HEK293 (cell line): Measurements from ENCODE around the gene KRT6A.
A peak's percentile ranks its signal among the peaks of the same experiment; 100 is the strongest.

Experiments
- CTCF ChIA-PET: fragments of 350-600 bp; formaldehyde crosslinking; extraction: SDS; loops from one replicate; lab custom pipeline; 2021; ENCODE audit warnings: antibody characterized with exemption; lab: Yijun Ruan, JAX
- POLR2A ChIA-PET: fragments of 300-600 bp; formaldehyde crosslinking; extraction: SDS; loops from one replicate; lab custom pipeline; 2020; ENCODE audit warnings: antibody characterized with exemption, inconsistent platforms; lab: Yijun Ruan, JAX
- H3K27ac ChIP-seq: fragments of 200-500 bp; sonication (Bioruptor generic); 2 replicates; pipeline ENCODE4 v1.5.1; 2014; ENCODE audit warnings: low read depth, low read length, control low read depth, inconsistent platforms; ENCODE audit errors: extremely low read depth
- H3K36me3 ChIP-seq, 2 experiments: fragments of 200-500 bp in 1 of 2; sonication (Bioruptor generic) in 1 of 2; 1 replicate in 1 of 2; 2 replicates in 1 of 2; pipeline ENCODE4 v1.5.1; 2014 to 2017; ENCODE audit warnings: inconsistent platforms in 2 of 2, low read length in 2 of 2; ENCODE audit not compliant: control insufficient read depth in 2 of 2, insufficient read depth in 1 of 2
- H3K4me1 ChIP-seq: fragments of 200-500 bp; sonication (Bioruptor generic); 2 replicates; pipeline ENCODE4 v1.5.1; 2014; ENCODE audit warnings: mild to moderate bottlenecking, low read length, inconsistent platforms; ENCODE audit not compliant: control insufficient read depth, insufficient read depth
- H3K4me3 ChIP-seq: 2 replicates; pipeline ENCODE4 v1.5.1; 2011; ENCODE audit warnings: low read depth, mild to moderate bottlenecking, control low read depth, low read length, moderate library complexity
- H3K9me3 ChIP-seq: fragments of 200-500 bp; sonication (Bioruptor generic); 2 replicates; pipeline ENCODE4 v1.5.1; 2014; ENCODE audit warnings: low read depth, low read length, inconsistent platforms; ENCODE audit not compliant: control insufficient read depth, insufficient read depth
- EGR2 ChIP-seq: fragments of 450-650 bp; formaldehyde crosslinking; IDR thresholded peaks from 2 replicates; pipeline ENCODE4 v1.5.1; 2016; ENCODE audit warnings: low read depth, missing biosample characterization, missing genetic modification characterization
- GLIS1 ChIP-seq: fragments of 450-650 bp; formaldehyde crosslinking; IDR thresholded peaks from 2 replicates; pipeline ENCODE4 v1.5.1; 2016; ENCODE audit warnings: missing biosample characterization, missing genetic modification characterization
- HOXA7 ChIP-seq: sonication (generic); formaldehyde crosslinking; IDR thresholded peaks from 2 replicates; pipeline ENCODE4 v1.8.1; 2022; ENCODE audit warnings: missing genetic modification reagents, borderline replicate concordance
- HOXC10 ChIP-seq: sonication (generic); formaldehyde crosslinking; IDR thresholded peaks from 2 replicates; pipeline ENCODE4 v1.8.1; 2023; ENCODE audit warnings: mild to moderate bottlenecking, missing genetic modification reagents
- KLF17 ChIP-seq: fragments of 450-650 bp; formaldehyde crosslinking; IDR thresholded peaks from 2 replicates; pipeline ENCODE4 v1.5.1; 2016; ENCODE audit warnings: missing biosample characterization, missing genetic modification characterization
- WT1 ChIP-seq: fragments of 450-650 bp; formaldehyde crosslinking; IDR thresholded peaks from 2 replicates; pipeline ENCODE4 v1.5.1; 2016; ENCODE audit warnings: missing biosample characterization, missing genetic modification characterization
- ZBTB20 ChIP-seq: fragments of 450-650 bp; formaldehyde crosslinking; IDR thresholded peaks from 2 replicates; pipeline ENCODE4 v1.5.1; 2016; ENCODE audit warnings: missing biosample characterization, missing genetic modification characterization
- ZFP69B ChIP-seq: fragments of 450-650 bp; formaldehyde crosslinking; IDR thresholded peaks from 2 replicates; pipeline ENCODE4 v1.5.1; 2016; ENCODE audit warnings: missing biosample characterization, missing genetic modification characterization
- ZNF148 ChIP-seq: fragments of 450-650 bp; formaldehyde crosslinking; IDR thresholded peaks from 2 replicates; pipeline ENCODE4 v1.5.0; 2017; ENCODE audit warnings: missing biosample characterization, missing genetic modification characterization, borderline replicate concordance
- ZNF335 ChIP-seq: fragments of 450-650 bp; formaldehyde crosslinking; conservative IDR thresholded peaks from 2 replicates; pipeline ENCODE4 v1.5.1; 2016; ENCODE audit warnings: missing biosample characterization, missing genetic modification characterization
- ZNF341 ChIP-seq: fragments of 450-650 bp; formaldehyde crosslinking; IDR thresholded peaks from 2 replicates; pipeline ENCODE4; 2016; ENCODE audit warnings: low read depth, missing biosample characterization, missing genetic modification characterization
- ZNF394 ChIP-seq: fragments of 450-650 bp; formaldehyde crosslinking; IDR thresholded peaks from 2 replicates; pipeline ENCODE4 v1.5.1; 2016; ENCODE audit warnings: missing biosample characterization, missing genetic modification characterization, mild to moderate bottlenecking, moderate library complexity, borderline replicate concordance
- ZNF488 ChIP-seq: fragments of 450-650 bp; formaldehyde crosslinking; IDR thresholded peaks from 2 replicates; pipeline ENCODE4 v1.5.1; 2016; ENCODE audit warnings: missing biosample characterization, missing genetic modification characterization
- ZNF501 ChIP-seq: fragments of 450-650 bp; formaldehyde crosslinking; IDR thresholded peaks from 2 replicates; pipeline ENCODE4 v1.5.1; 2016; ENCODE audit warnings: missing biosample characterization, missing genetic modification characterization
- ZNF510 ChIP-seq: fragments of 450-650 bp; formaldehyde crosslinking; IDR thresholded peaks from 2 replicates; pipeline ENCODE4 v1.5.1; 2018; ENCODE audit warnings: mild to moderate bottlenecking, missing genetic modification characterization, missing biosample characterization; ENCODE audit not compliant: insufficient replicate concordance
- ZNF514 ChIP-seq: fragments of 450-650 bp; formaldehyde crosslinking; IDR thresholded peaks from 2 replicates; pipeline ENCODE4 v1.5.1; 2016; ENCODE audit warnings: missing biosample characterization, missing genetic modification characterization
- ZNF548 ChIP-seq: fragments of 450-650 bp; formaldehyde crosslinking; IDR thresholded peaks from 2 replicates; pipeline ENCODE4 v1.5.1; 2016; ENCODE audit warnings: missing biosample characterization, missing genetic modification characterization
- ZNF561 ChIP-seq: fragments of 450-650 bp; IDR thresholded peaks from 2 replicates; pipeline ENCODE4 v1.5.1; 2018; ENCODE audit warnings: missing biosample characterization, missing genetic modification characterization, borderline replicate concordance
- ZNF585B ChIP-seq: fragments of 450-650 bp; formaldehyde crosslinking; IDR thresholded peaks from 2 replicates; pipeline ENCODE4 v1.5.1; 2016; ENCODE audit warnings: missing biosample characterization, missing genetic modification characterization
- ZSCAN23 ChIP-seq: fragments of 450-650 bp; formaldehyde crosslinking; IDR thresholded peaks from 2 replicates; pipeline ENCODE4 v1.5.1; 2016; ENCODE audit warnings: missing biosample characterization, missing genetic modification characterization
- TF ChIP-seq, protein P1 (sequence below): fragments of 450-650 bp; formaldehyde crosslinking; IDR thresholded peaks from 2 replicates; pipeline ENCODE4 v1.5.1; 2016; ENCODE audit warnings: missing biosample characterization, missing genetic modification characterization
- TF ChIP-seq, protein P2 (sequence below): fragments of 450-650 bp; IDR thresholded peaks from 2 replicates; pipeline ENCODE4 v1.5.1; 2018; ENCODE audit warnings: missing biosample characterization, missing genetic modification characterization

Gene KRT6A

GRCh38 chr12:52535574-52535973, 42.5 kb upstream of the KRT6A start:
- no peaks in the 10 kb centered on the region for H3K9me3 ChIP-seq
- TF ChIP-seq, protein P1, sequence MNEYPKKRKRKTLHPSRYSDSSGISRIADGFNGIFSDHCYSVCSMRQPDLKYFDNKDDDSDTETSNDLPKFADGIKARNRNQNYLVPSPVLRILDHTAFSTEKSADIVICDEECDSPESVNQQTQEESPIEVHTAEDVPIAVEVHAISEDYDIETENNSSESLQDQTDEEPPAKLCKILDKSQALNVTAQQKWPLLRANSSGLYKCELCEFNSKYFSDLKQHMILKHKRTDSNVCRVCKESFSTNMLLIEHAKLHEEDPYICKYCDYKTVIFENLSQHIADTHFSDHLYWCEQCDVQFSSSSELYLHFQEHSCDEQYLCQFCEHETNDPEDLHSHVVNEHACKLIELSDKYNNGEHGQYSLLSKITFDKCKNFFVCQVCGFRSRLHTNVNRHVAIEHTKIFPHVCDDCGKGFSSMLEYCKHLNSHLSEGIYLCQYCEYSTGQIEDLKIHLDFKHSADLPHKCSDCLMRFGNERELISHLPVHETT (tag by site-specific recombination), result no peak
- TF ChIP-seq ZNF548 (no peak), GLIS1 (tag by site-specific recombination) (peak; percentile 60)
- TF ChIP-seq, all 188 proteins: peak for 1
- Histone ChIP-seq H3K36me3 (no peaks in the 10 kb centered on the region), H3K4me1 (peaks cover 19% of the 10 kb centered on the region), H3K27ac (no peak overlapping the region), H3K4me3 (no peak overlapping the region)
- POLR2A ChIA-PET, result no interaction called here
- CTCF ChIA-PET, result interaction anchor here (0.6 to 1.9 kb wide), 4 partner anchors 17 to 510 kb away, joined by 3 to 6 read pairs (median 4); partner anchors contain the start of gene KRT8

DNA sequence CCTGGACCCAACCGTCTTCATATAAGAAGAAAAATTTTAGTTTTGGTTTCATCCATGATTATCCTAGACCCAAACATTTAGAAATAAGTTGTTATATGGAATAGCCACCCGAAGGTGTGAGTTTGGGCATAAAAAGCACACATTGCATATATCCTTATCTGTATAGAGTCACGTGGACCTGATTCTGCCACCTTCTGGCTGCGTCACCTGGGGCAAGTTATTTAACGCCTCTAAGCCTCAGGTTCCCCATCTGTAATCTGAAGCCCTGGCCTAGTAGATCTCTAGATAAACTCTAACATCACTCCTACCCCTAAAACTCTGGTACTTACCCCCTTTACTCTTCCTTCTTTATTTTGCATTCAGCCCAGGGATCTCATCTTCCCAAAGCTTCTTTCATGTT, 41.4 kb upstream of the KRT6A start:
- no peak overlapping the region for H3K4me3 ChIP-seq
- H3K36me3 ChIP-seq, result no peaks in the 10 kb centered on the region
- POLR2A ChIA-PET, result no interaction called here
- no peak overlapping the region for H3K27ac ChIP-seq
- no peaks in the 10 kb centered on the region for H3K9me3 ChIP-seq
- CTCF ChIA-PET, result interaction anchor here (1.1 to 2.5 kb wide), 5 partner anchors 138 to 509 kb away, joined by 3 to 8 read pairs (median 3); no protein-coding TSS in a partner anchor
- peaks cover 13% of the 10 kb centered on the region for H3K4me1 ChIP-seq
- TF ChIP-seq ZNF514 (tag by site-specific recombination), result no peak
- TF ChIP-seq ZNF335, result no peak
- no peak for TF ChIP-seq ZNF510 (tag by site-specific recombination)
- no peak for TF ChIP-seq HOXA7 (CRISPR knock-in tag)
- TF ChIP-seq ZNF488 (tag by site-specific recombination), result no peak
- TF ChIP-seq, protein P2, sequence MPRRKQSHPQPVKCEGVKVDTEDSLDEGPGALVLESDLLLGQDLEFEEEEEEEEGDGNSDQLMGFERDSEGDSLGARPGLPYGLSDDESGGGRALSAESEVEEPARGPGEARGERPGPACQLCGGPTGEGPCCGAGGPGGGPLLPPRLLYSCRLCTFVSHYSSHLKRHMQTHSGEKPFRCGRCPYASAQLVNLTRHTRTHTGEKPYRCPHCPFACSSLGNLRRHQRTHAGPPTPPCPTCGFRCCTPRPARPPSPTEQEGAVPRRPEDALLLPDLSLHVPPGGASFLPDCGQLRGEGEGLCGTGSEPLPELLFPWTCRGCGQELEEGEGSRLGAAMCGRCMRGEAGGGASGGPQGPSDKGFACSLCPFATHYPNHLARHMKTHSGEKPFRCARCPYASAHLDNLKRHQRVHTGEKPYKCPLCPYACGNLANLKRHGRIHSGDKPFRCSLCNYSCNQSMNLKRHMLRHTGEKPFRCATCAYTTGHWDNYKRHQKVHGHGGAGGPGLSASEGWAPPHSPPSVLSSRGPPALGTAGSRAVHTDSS (tag by site-specific recombination), result no peak
- TF ChIP-seq ZNF341 (tag by site-specific recombination), result no peak
- TF ChIP-seq ZNF501 (tag by site-specific recombination), result no peak
- TF ChIP-seq HOXC10 (CRISPR knock-in tag), result no peak
- no peak for TF ChIP-seq ZSCAN23 (tag by site-specific recombination)
- TF ChIP-seq ZNF585B, result no peak
- TF ChIP-seq EGR2 (tag by site-specific recombination), result no peak
- TF ChIP-seq ZNF561 (tag by site-specific recombination), result no peak
- no peak for TF ChIP-seq ZFP69B (tag by site-specific recombination)
- TF ChIP-seq WT1 (tag by site-specific recombination), result no peak
- TF ChIP-seq ZBTB20 (tag by site-specific recombination), result no peak
- TF ChIP-seq KLF17 (tag by site-specific recombination), result no peak
- no peak for TF ChIP-seq ZNF394 (tag by site-specific recombination)
- no peak for TF ChIP-seq ZNF148 (tag by site-specific recombination)
